H9 (cell line): ENCODE data around the gene TSPAN17. TPM values are rescaled to one million over a fixed set of nuclear protein-coding genes. Genes with fewer than 3 reads are reported as not detected.

Source experiments
- DNase-seq: peaks from one replicate; pipeline ENCODE4 v3.0.0-alpha.2; 2017
- H2AFZ ChIP-seq: one replicate; pipeline ENCODE4 v1.6.1; 2013; ENCODE audit warnings: mild to moderate bottlenecking, low read length, control low read depth, moderate library complexity
- H2AK5ac ChIP-seq: 2 replicates; pipeline ENCODE4 v1.6.1; 2013; ENCODE audit warnings: low read length, control low read depth, mixed read lengths; ENCODE audit not compliant: insufficient read length
- H2BK120ac ChIP-seq: one replicate; pipeline ENCODE4 v1.6.1; 2013; ENCODE audit warnings: low read depth, mild to moderate bottlenecking, low read length, control low read depth, inconsistent platforms; ENCODE audit not compliant: poor library complexity, severe bottlenecking
- H2BK12ac ChIP-seq: 2 replicates; pipeline ENCODE4 v1.6.1; 2013; ENCODE audit warnings: low read length, control low read depth, mixed read lengths, low read depth; ENCODE audit not compliant: insufficient read length
- H2BK15ac ChIP-seq: 2 replicates; pipeline ENCODE4 v1.6.1; 2013; ENCODE audit warnings: low read depth, low read length, control low read depth
- H2BK20ac ChIP-seq: one replicate; pipeline ENCODE4 v1.6.1; 2013; ENCODE audit warnings: low read depth, mild to moderate bottlenecking, low read length, control low read depth, inconsistent platforms; ENCODE audit not compliant: poor library complexity, severe bottlenecking
- H2BK5ac ChIP-seq: 2 replicates; pipeline ENCODE4 v1.6.1; 2013; ENCODE audit warnings: low read length, control low read depth, mixed read lengths; ENCODE audit not compliant: insufficient read length
- H3K14ac ChIP-seq: 2 replicates; pipeline ENCODE4 v1.6.1; 2013; ENCODE audit warnings: low read length, control low read depth; ENCODE audit not compliant: insufficient read depth
- H3K18ac ChIP-seq: 2 replicates; pipeline ENCODE4 v1.6.1; 2013; ENCODE audit warnings: low read depth, mild to moderate bottlenecking, mixed read lengths, low read length, control low read depth; ENCODE audit not compliant: insufficient read length
- H3K23ac ChIP-seq: 2 replicates; pipeline ENCODE4 v1.6.1; 2013; ENCODE audit warnings: low read length, control low read depth, mixed read lengths, low read depth; ENCODE audit not compliant: insufficient read length
- H3K23me2 ChIP-seq: 2 replicates; pipeline ENCODE4 v1.6.1; 2013; ENCODE audit warnings: low read depth, mild to moderate bottlenecking, mixed read lengths, low read length, control low read depth; ENCODE audit not compliant: insufficient read length, poor library complexity, severe bottlenecking
- H3K27ac ChIP-seq: 2 replicates; pipeline ENCODE4 v1.5.1; 2013; ENCODE audit warnings: low read length, control low read depth, mixed read lengths, low read depth; ENCODE audit not compliant: insufficient read length
- H3K27me3 ChIP-seq: 2 replicates; pipeline ENCODE4 v1.6.1; 2013; ENCODE audit warnings: low read length, control low read depth, inconsistent platforms; ENCODE audit not compliant: insufficient read depth
- H3K4ac ChIP-seq: 2 replicates; pipeline ENCODE4 v1.6.1; 2013; ENCODE audit warnings: low read depth, mild to moderate bottlenecking, control low read depth, inconsistent platforms, low read length, moderate library complexity
- H3K4me1 ChIP-seq: 2 replicates; pipeline ENCODE4 v1.6.1; 2013; ENCODE audit warnings: low read length, control low read depth, inconsistent platforms; ENCODE audit not compliant: insufficient read depth
- H3K4me2 ChIP-seq: 2 replicates; pipeline ENCODE4 v1.6.1; 2013; ENCODE audit warnings: low read length, control low read depth, mixed read lengths; ENCODE audit not compliant: insufficient read length, insufficient read depth
- H3K56ac ChIP-seq: 2 replicates; pipeline ENCODE4 v1.6.1; 2013; ENCODE audit warnings: low read depth, mild to moderate bottlenecking, mixed read lengths, low read length, control low read depth; ENCODE audit not compliant: insufficient read length
- H3K79me1 ChIP-seq: 2 replicates; pipeline ENCODE4 v1.6.1; 2013; ENCODE audit warnings: low read depth, mild to moderate bottlenecking, moderate library complexity, low read length, control low read depth, inconsistent platforms; ENCODE audit not compliant: insufficient read depth, poor library complexity, severe bottlenecking
- H3K79me2 ChIP-seq: 2 replicates; pipeline ENCODE4 v1.6.1; 2013; ENCODE audit warnings: low read length, control low read depth, inconsistent platforms; ENCODE audit not compliant: insufficient read depth
- H3K9ac ChIP-seq: 2 replicates; pipeline ENCODE4 v1.6.1; 2013; ENCODE audit warnings: low read length, control low read depth, mixed read lengths; ENCODE audit not compliant: insufficient read length; ENCODE audit errors: extremely low read depth
- H3K9me3 ChIP-seq: one replicate; pipeline ENCODE4 v1.6.1; 2013; ENCODE audit warnings: low read depth, low read length, inconsistent platforms; ENCODE audit not compliant: control insufficient read depth
- H3T11ph ChIP-seq: one replicate; pipeline ENCODE4 v1.6.1; 2013; ENCODE audit warnings: mild to moderate bottlenecking, low read length, control low read depth, inconsistent platforms
- H4K20me1 ChIP-seq: one replicate; pipeline ENCODE4 v1.6.1; 2013; ENCODE audit not compliant: control insufficient read depth, insufficient read length, insufficient read depth
- H4K5ac ChIP-seq: 2 replicates; pipeline ENCODE4 v1.6.1; 2013; ENCODE audit warnings: low read depth, mild to moderate bottlenecking, mixed read lengths, low read length, control low read depth; ENCODE audit not compliant: insufficient read length
- H4K8ac ChIP-seq: replicated peaks from 2 replicates; pipeline ENCODE4 v1.6.1; 2013; ENCODE audit warnings: low read length, control low read depth, mixed read lengths, low read depth; ENCODE audit not compliant: insufficient read length
- H4K91ac ChIP-seq: 2 replicates; pipeline ENCODE4 v1.6.1; 2013; ENCODE audit warnings: low read depth, mild to moderate bottlenecking, moderate library complexity, mixed read lengths, low read length, control low read depth; ENCODE audit not compliant: insufficient read length
- H3K27ac Mint-ChIP-seq, 3 experiments: 2 replicates in 2 of 3; 3 replicates in 1 of 3; pipeline ENCODE4 v1.8.0; 2020 to 2021; ENCODE audit warnings: mixed read lengths in 3 of 3, mild to moderate bottlenecking in 1 of 3, moderate library complexity in 1 of 3
- H3K27me3 Mint-ChIP-seq: 2 replicates; pipeline ENCODE4 v1.8.0; 2021; ENCODE audit warnings: low read depth, mild to moderate bottlenecking, moderate library complexity, mixed read lengths
- H3K36me3 Mint-ChIP-seq, 3 experiments: 2 replicates in 2 of 3; 3 replicates in 1 of 3; pipeline ENCODE4 v1.8.0; 2020 to 2021; ENCODE audit warnings: low read depth in 3 of 3, mixed read lengths in 3 of 3; ENCODE audit not compliant: insufficient read depth in 1 of 3
- H3K4me1 Mint-ChIP-seq, 2 experiments: 2 replicates each; pipeline ENCODE4 v1.8.0; 2020; ENCODE audit warnings: mixed read lengths in 2 of 2
- H3K4me3 Mint-ChIP-seq, 2 experiments: 2 replicates in 1 of 2; 3 replicates in 1 of 2; pipeline ENCODE4 v1.8.0; 2020 to 2021; ENCODE audit warnings: mild to moderate bottlenecking in 2 of 2, mixed read lengths in 2 of 2, moderate library complexity in 1 of 2
- H3K9me3 Mint-ChIP-seq, 2 experiments: 2 replicates in 1 of 2; 3 replicates in 1 of 2; pipeline ENCODE4 v1.8.0; 2020; ENCODE audit warnings: mild to moderate bottlenecking in 2 of 2, mixed read lengths in 2 of 2, moderate library complexity in 1 of 2
- CTCF ChIP-seq: fragments of 200-600 bp; sonication (generic); conservative IDR thresholded peaks from 3 replicates; pipeline ENCODE4 v1.8.0; 2021; ENCODE audit warnings: antibody characterized with exemption, mild to moderate bottlenecking
- WGBS: extraction: QIAGEN DNeasy Blood & Tissue Kit; methylation state at CpG from one replicate; pipeline ENCODE4 v1.1.7; 2013; ENCODE audit warnings: missing lambda C conversion rate, low lambda C conversion rate, mixed read lengths; ENCODE audit not compliant: insufficient read length; ENCODE audit errors: extremely low coverage; 5-methylcytosine and 5-hydroxymethylcytosine counted together
- total RNA-seq: library from RNA; stranded (reverse); gene quantifications from 2 replicates; pipeline ENCODE4 v1.2.1, GENCODE V29; 2021

Gene TSPAN17
- total RNA-seq, 1 experiment from 2014 or later, result 46.8 TPM

DNA sequence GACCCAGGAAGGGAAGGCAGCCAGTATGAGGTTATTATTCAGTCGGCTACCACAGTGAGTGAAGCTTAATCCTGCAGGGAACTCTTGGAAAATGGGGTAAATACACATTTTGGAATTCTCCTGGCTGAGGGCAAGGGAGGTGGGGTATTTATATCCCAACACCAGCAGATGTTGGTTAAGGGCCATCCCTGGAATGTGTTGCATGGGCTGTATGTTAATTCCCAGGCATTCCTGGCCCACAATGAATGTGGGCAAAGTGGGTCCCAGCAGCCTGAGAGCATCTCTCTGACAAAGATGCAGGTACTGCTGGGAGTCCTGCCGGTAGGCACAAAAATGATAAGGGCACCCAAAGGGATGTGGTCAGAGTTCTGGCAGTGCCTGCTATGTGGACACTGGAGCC is 34.4 kb upstream of the TSPAN17 start:
- no peak overlapping the region for H3T11ph ChIP-seq
- no peak overlapping the region for H3K27ac ChIP-seq
- H3K4ac ChIP-seq, result no peak overlapping the region
- Mint-ChIP-seq H3K4me3 (no peak overlapping the region), H3K27ac (no peak overlapping the region), H3K9me3 (no peaks in the 10 kb centered on the region; a peak in 1 of 5 replicates), H3K4me1 (peaks cover 29 to 38% of the 10 kb centered on the region in 2 experiments), H3K27me3 (peaks cover 48% of the 10 kb centered on the region), H3K36me3 (no peaks in the 10 kb centered on the region)
- H4K8ac ChIP-seq, result no peak overlapping the region
- no peaks in the 10 kb centered on the region; the same call in 1 of the 2 replicates for H3K4me1 ChIP-seq
- no peak overlapping the region for H2BK20ac ChIP-seq
- no peak overlapping the region for H3K18ac ChIP-seq
- H3K9me3 ChIP-seq, result no peaks in the 10 kb centered on the region
- no peak overlapping the region for H2AK5ac ChIP-seq
- no CpG with 5 or more reads among the region's 2 CpGs for WGBS
- H2AFZ ChIP-seq, result no peak overlapping the region
- H3K56ac ChIP-seq, result no peak overlapping the region
- no peak overlapping the region for H3K23ac ChIP-seq
- H2BK120ac ChIP-seq, result no peak overlapping the region
- no peak overlapping the region for H4K91ac ChIP-seq
- no peak overlapping the region for H2BK12ac ChIP-seq
- no peak overlapping the region for H3K14ac ChIP-seq
- no peak for TF ChIP-seq CTCF
- H3K23me2 ChIP-seq, result peaks cover 6% of the 10 kb centered on the region
- no peaks in the 10 kb centered on the region for H4K20me1 ChIP-seq
- H3K4me2 ChIP-seq, result no peak overlapping the region
- no peak overlapping the region for H3K9ac ChIP-seq
- no peaks in the 10 kb centered on the region for H3K79me1 ChIP-seq
- no peaks in the 10 kb centered on the region; the same call in 1 of the 2 replicates for H3K27me3 ChIP-seq
- H3K79me2 ChIP-seq, result no peaks in the 10 kb centered on the region
- no peak overlapping the region for H4K5ac ChIP-seq
- no peak overlapping the region for H2BK15ac ChIP-seq
- no peak overlapping the region for H2BK5ac ChIP-seq
- no peak for DNase-seq
